ENCODE results near the gene CAMK1D. TPM values are rescaled to one million over a fixed set of nuclear protein-coding genes. Genes with fewer than 3 reads are reported as not detected.
A peak's percentile ranks its signal among the peaks of the same experiment; 100 is the strongest.

Gene CAMK1D
- total and polyA plus RNA-seq, 4 experiments from 2014 or later: 5.2 to 22.2 (median 19.4) TPM

GRCh38 chr10:12668634-12669033 lies 319.3 kb downstream of the CAMK1D start:
- Mint-ChIP-seq H3K27me3 (no peaks in the 10 kb centered on the region), H3K27ac (no peak overlapping the region), H3K4me1 (no peaks in the 10 kb centered on the region), H3K4me3 (no peak overlapping the region), H3K36me3 (peaks cover 21 to 40% of the 10 kb centered on the region in 2 donors), H3K9me3 (peaks cover 0 to 3% (median 0%) of the 10 kb centered on the region in 8 donors)
- DNase-seq: no peak
- Histone ChIP-seq H3K9me3 (ENCODE audit: control insufficient read depth in 1 of 2, low read length in 2 of 2) (no peaks in the 10 kb centered on the region), H3K4me3 (ENCODE audit: low read length in 2 of 2) (no peak overlapping the region), H3K36me3 (ENCODE audit: insufficient read depth, low read length) (no peaks in the 10 kb centered on the region), H3K27me3 (ENCODE audit: insufficient read depth, low read length) (no peaks in the 10 kb centered on the region), H3K27ac (ENCODE audit: low read depth, low read length) (no peak overlapping the region), H3K4me1 (ENCODE audit: insufficient read depth, low read length) (no peaks in the 10 kb centered on the region)
- ChIA-PET POLR2A (ENCODE audit: partially characterized antibody) (interaction anchor here (0.7 kb wide), 1 partner anchor 233 kb away, joined by 3 read pairs; no protein-coding TSS in a partner anchor), CTCF (ENCODE audit: partially characterized antibody) (interaction anchor here (4.3 kb wide), 1 partner anchor 12 kb away, joined by 20 read pairs; no protein-coding TSS in a partner anchor)
- intact Hi-C loops (cut with micrococcal nuclease): no loop called here

- POLR2A ChIA-PET (ENCODE audit: partially characterized antibody): no interaction called here
- CTCF ChIA-PET (ENCODE audit: partially characterized antibody): interaction anchor here (0.7 kb wide), 2 partner anchors 14 to 34 kb away, joined by 3 to 4 read pairs; no protein-coding TSS in a partner anchor
- Mint-ChIP-seq H3K9me3 (peaks cover 0 to 3% (median 0%) of the 10 kb centered on the region in 8 donors), H3K4me3 (no peak overlapping the region), H3K4me1 (no peaks in the 10 kb centered on the region), H3K27me3 (no peaks in the 10 kb centered on the region), H3K27ac (no peak overlapping the region), H3K36me3 (peaks cover 21 to 39% of the 10 kb centered on the region in 2 donors)
- Histone ChIP-seq H3K4me1 (ENCODE audit: insufficient read depth, low read length) (no peaks in the 10 kb centered on the region), H3K9me3 (ENCODE audit: control insufficient read depth in 1 of 2, low read length in 2 of 2) (no peaks in the 10 kb centered on the region), H3K4me3 (ENCODE audit: low read length in 2 of 2) (no peak overlapping the region), H3K27me3 (ENCODE audit: insufficient read depth, low read length) (no peaks in the 10 kb centered on the region), H3K27ac (ENCODE audit: low read depth, low read length) (no peak overlapping the region), H3K36me3 (ENCODE audit: insufficient read depth, low read length) (no peaks in the 10 kb centered on the region)
- DNase-seq: no peak
- intact Hi-C loops (cut with micrococcal nuclease): no loop called here
Observed at GRCh38 chr10:12670004-12670403, 320.7 kb downstream of the CAMK1D start.

GRCh38 chr10:12675186-12675585 lies 325.8 kb downstream of the CAMK1D start:
- Histone ChIP-seq H3K36me3 (ENCODE audit: insufficient read depth, low read length) (no peaks in the 10 kb centered on the region), H3K4me3 (ENCODE audit: low read length in 2 of 2) (no peak overlapping the region), H3K9me3 (ENCODE audit: control insufficient read depth in 1 of 2, low read length in 2 of 2) (no peaks in the 10 kb centered on the region), H3K27ac (ENCODE audit: low read depth, low read length) (no peak overlapping the region), H3K27me3 (ENCODE audit: insufficient read depth, low read length) (no peaks in the 10 kb centered on the region), H3K4me1 (ENCODE audit: insufficient read depth, low read length) (no peaks in the 10 kb centered on the region)
- DNase-seq: no peak
- Mint-ChIP-seq H3K9me3 (peaks cover 0 to 2% (median 0%) of the 10 kb centered on the region in 8 donors), H3K27ac (no peak overlapping the region), H3K4me3 (no peak overlapping the region), H3K36me3 (peaks cover 29 to 31% of the 10 kb centered on the region in 2 donors), H3K4me1 (peaks cover 0 to 7% (median 2%) of the 10 kb centered on the region in 4 donors), H3K27me3 (no peaks in the 10 kb centered on the region)
- ChIA-PET CTCF (ENCODE audit: partially characterized antibody) (interaction anchor here (1.8 kb wide), 1 partner anchor 19 kb away, joined by 4 read pairs; no protein-coding TSS in a partner anchor), POLR2A (ENCODE audit: partially characterized antibody) (no interaction called here)
- intact Hi-C loops (cut with micrococcal nuclease): no loop called here

GRCh38 chr10:12679636-12680035 lies 330.3 kb downstream of the CAMK1D start:
- Histone ChIP-seq H3K9me3 (ENCODE audit: control insufficient read depth in 1 of 2, low read length in 2 of 2) (no peaks in the 10 kb centered on the region), H3K27me3 (ENCODE audit: insufficient read depth, low read length) (no peaks in the 10 kb centered on the region), H3K36me3 (ENCODE audit: insufficient read depth, low read length) (no peaks in the 10 kb centered on the region), H3K27ac (ENCODE audit: low read depth, low read length) (no peak overlapping the region), H3K4me3 (ENCODE audit: low read length in 2 of 2) (no peak overlapping the region), H3K4me1 (ENCODE audit: insufficient read depth, low read length) (no peaks in the 10 kb centered on the region)
- H3K4me3 Mint-ChIP-seq: no peak overlapping the region
- ChIA-PET CTCF (ENCODE audit: partially characterized antibody) (no interaction called here), POLR2A (ENCODE audit: partially characterized antibody) (no interaction called here)
- H3K4me1 Mint-ChIP-seq: peaks cover 6 to 15% (median 8%) of the 10 kb centered on the region in 4 donors
- intact Hi-C loops (cut with micrococcal nuclease): no loop called here
- no peak overlapping the region for H3K27ac Mint-ChIP-seq
- no peak for DNase-seq
- no peaks in the 10 kb centered on the region for H3K27me3 Mint-ChIP-seq
- peaks cover 0 to 2% (median 0%) of the 10 kb centered on the region in 8 donors for H3K9me3 Mint-ChIP-seq
- H3K36me3 Mint-ChIP-seq: peaks cover 29 to 36% of the 10 kb centered on the region in 2 donors

GRCh38 chr10:12681252-12681651 lies 331.9 kb downstream of the CAMK1D start:
- peak overlapping the region in 3 of 7 donors; percentile 10 to 38 (median 23) for H3K27ac Mint-ChIP-seq
- peaks cover 21 to 31% of the 10 kb centered on the region in 2 donors for H3K36me3 Mint-ChIP-seq
- Histone ChIP-seq H3K27ac (ENCODE audit: low read depth, low read length) (no peak overlapping the region), H3K4me3 (ENCODE audit: low read length in 2 of 2) (no peak overlapping the region), H3K27me3 (ENCODE audit: insufficient read depth, low read length) (no peaks in the 10 kb centered on the region), H3K36me3 (ENCODE audit: insufficient read depth, low read length) (no peaks in the 10 kb centered on the region), H3K9me3 (ENCODE audit: control insufficient read depth in 1 of 2, low read length in 2 of 2) (no peaks in the 10 kb centered on the region), H3K4me1 (ENCODE audit: insufficient read depth, low read length) (no peaks in the 10 kb centered on the region)
- ChIA-PET CTCF (ENCODE audit: partially characterized antibody) (no interaction called here), POLR2A (ENCODE audit: partially characterized antibody) (no interaction called here)
- H3K4me1 Mint-ChIP-seq: peaks cover 6 to 15% (median 7%) of the 10 kb centered on the region in 4 donors
- peak in 1 of 5 donors; percentile 7 for DNase-seq
- intact Hi-C loops (cut with micrococcal nuclease): no loop called here
- no peaks in the 10 kb centered on the region for H3K27me3 Mint-ChIP-seq
- H3K9me3 Mint-ChIP-seq: peaks cover 0 to 1% (median 0%) of the 10 kb centered on the region in 8 donors
- H3K4me3 Mint-ChIP-seq: peak overlapping the region in 6 of 8 donors; percentile 24 to 67 (median 50)

- Mint-ChIP-seq H3K36me3 (peaks cover 3 to 21% of the 10 kb centered on the region in 2 donors), H3K9me3 (no peaks in the 10 kb centered on the region), H3K27me3 (no peaks in the 10 kb centered on the region), H3K4me1 (peaks cover 6 to 12% (median 7%) of the 10 kb centered on the region in 4 donors), H3K27ac (no peak overlapping the region), H3K4me3 (no peak overlapping the region)
- DNase-seq: no peak
- Histone ChIP-seq H3K27ac (ENCODE audit: low read depth, low read length) (no peak overlapping the region), H3K36me3 (ENCODE audit: insufficient read depth, low read length) (no peaks in the 10 kb centered on the region), H3K4me1 (ENCODE audit: insufficient read depth, low read length) (no peaks in the 10 kb centered on the region), H3K4me3 (ENCODE audit: low read length in 2 of 2) (no peak overlapping the region), H3K9me3 (ENCODE audit: control insufficient read depth in 1 of 2, low read length in 2 of 2) (no peaks in the 10 kb centered on the region), H3K27me3 (ENCODE audit: insufficient read depth, low read length) (no peaks in the 10 kb centered on the region)
- intact Hi-C loops (cut with micrococcal nuclease): no loop called here
- POLR2A ChIA-PET (ENCODE audit: partially characterized antibody): no interaction called here
- CTCF ChIA-PET (ENCODE audit: partially characterized antibody): interaction anchor here (0.5 kb wide), 1 partner anchor 415 kb away, joined by 5 read pairs; no protein-coding TSS in a partner anchor
Observed at GRCh38 chr10:12684784-12685183, 335.4 kb downstream of the CAMK1D start.

- Mint-ChIP-seq H3K9me3 (no peaks in the 10 kb centered on the region), H3K27me3 (no peaks in the 10 kb centered on the region), H3K36me3 (peaks cover 2 to 16% of the 10 kb centered on the region in 2 donors), H3K4me1 (peaks cover 8 to 12% (median 10%) of the 10 kb centered on the region in 4 donors), H3K4me3 (no peak overlapping the region), H3K27ac (no peak overlapping the region)
- intact Hi-C loops (cut with micrococcal nuclease): no loop called here
- POLR2A ChIA-PET (ENCODE audit: partially characterized antibody): no interaction called here
- Histone ChIP-seq H3K36me3 (ENCODE audit: insufficient read depth, low read length) (no peaks in the 10 kb centered on the region), H3K27ac (ENCODE audit: low read depth, low read length) (no peak overlapping the region), H3K9me3 (ENCODE audit: control insufficient read depth in 1 of 2, low read length in 2 of 2) (no peaks in the 10 kb centered on the region), H3K27me3 (ENCODE audit: insufficient read depth, low read length) (no peaks in the 10 kb centered on the region), H3K4me1 (ENCODE audit: insufficient read depth, low read length) (no peaks in the 10 kb centered on the region), H3K4me3 (ENCODE audit: low read length in 2 of 2) (no peak overlapping the region)
- CTCF ChIA-PET (ENCODE audit: partially characterized antibody): interaction anchor here (0.5 kb wide), 1 partner anchor 415 kb away, joined by 5 read pairs; no protein-coding TSS in a partner anchor
- DNase-seq: no peak
Observed at GRCh38 chr10:12685261-12686058, 336.1 kb downstream of the CAMK1D start.
